ENCODE data around the gene CD79A. TPM values are rescaled to one million over a fixed set of nuclear protein-coding genes. Genes with fewer than 3 reads are reported as not detected.

CD79A gene
- total RNA-seq, 1 experiment from 2014 or later = 0.59 TPM

DNA sequence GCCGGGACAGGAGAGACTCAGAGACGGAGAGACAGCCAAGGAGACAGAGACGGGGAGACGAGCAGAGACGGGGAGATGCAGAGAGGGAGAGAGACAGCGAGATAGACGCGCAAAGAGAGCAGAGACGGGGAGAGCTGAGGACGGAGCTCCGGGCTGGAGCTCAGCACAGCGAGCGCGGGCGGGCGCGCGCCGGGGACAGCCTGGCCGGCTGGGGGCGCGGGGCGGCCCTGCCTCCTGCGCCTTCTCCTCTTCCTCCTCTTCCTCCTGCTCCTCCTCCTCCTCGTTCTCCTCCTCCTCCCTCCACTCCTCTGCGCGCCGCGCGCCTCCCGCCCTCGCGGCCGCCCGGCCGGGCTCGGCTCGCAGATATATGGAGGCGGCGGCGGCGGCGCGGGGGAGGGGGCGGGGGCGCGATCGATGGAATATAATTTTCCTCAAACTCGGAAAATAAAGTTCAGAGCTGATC is 51.2 kb downstream of the CD79A start, which contains the start of gene ERFL:
ERFL (minus strand) TSS at position 229 of the 463 bp plus-strand sequence. CDS start 15,530 bp downstream, outside the sequence.
- Histone ChIP-seq H3K4me3 (peak within 1 kb of the TSS; percentile 59), H3K4me2 (peak within 1 kb of the TSS; percentile 80), H3K36me3 (ENCODE audit: low read depth) (no peaks in the 10 kb centered on the region), H3K79me2 (ENCODE audit: low read depth) (no peaks in the 10 kb centered on the region), H3F3A (ENCODE audit: insufficient read depth, low read depth) (peaks cover 11% of the 10 kb centered on the region; the same call in 1 of the 2 replicates), H3K4me1 (replicated peaks; ENCODE audit: insufficient read depth) (peaks cover 9% of the 10 kb centered on the region; the same call in 1 of the 2 replicates), H2AFZ (peak within 1 kb of the TSS; percentile 68), H4K20me1 (ENCODE audit: insufficient read depth) (no peaks in the 10 kb centered on the region), H3K9me3 (ENCODE audit: insufficient read depth, low read depth) (no peaks in the 10 kb centered on the region), H3K9me2 (ENCODE audit: insufficient read depth) (no peaks in the 10 kb centered on the region), H3K27me3 (ENCODE audit: insufficient read depth, low read depth) (peaks cover 74% of the 10 kb centered on the region), H3K27ac (no peak within 1 kb of the TSS)
- no TSS peak for BruUV-seq (replicated peaks)
- DNase-seq = peak in 1 of 2 experiments; percentile 39
- intact Hi-C loops (cut with micrococcal nuclease; ENCODE audit: unreplicated experiment) = no loop called here
- TF ChIP-seq EZH2 (IDR thresholded peaks at IDR 0.05; ENCODE audit: low read depth) = peak; percentile 92; the same call in 1 of the 2 replicates
- TF ChIP-seq, protein P1, sequence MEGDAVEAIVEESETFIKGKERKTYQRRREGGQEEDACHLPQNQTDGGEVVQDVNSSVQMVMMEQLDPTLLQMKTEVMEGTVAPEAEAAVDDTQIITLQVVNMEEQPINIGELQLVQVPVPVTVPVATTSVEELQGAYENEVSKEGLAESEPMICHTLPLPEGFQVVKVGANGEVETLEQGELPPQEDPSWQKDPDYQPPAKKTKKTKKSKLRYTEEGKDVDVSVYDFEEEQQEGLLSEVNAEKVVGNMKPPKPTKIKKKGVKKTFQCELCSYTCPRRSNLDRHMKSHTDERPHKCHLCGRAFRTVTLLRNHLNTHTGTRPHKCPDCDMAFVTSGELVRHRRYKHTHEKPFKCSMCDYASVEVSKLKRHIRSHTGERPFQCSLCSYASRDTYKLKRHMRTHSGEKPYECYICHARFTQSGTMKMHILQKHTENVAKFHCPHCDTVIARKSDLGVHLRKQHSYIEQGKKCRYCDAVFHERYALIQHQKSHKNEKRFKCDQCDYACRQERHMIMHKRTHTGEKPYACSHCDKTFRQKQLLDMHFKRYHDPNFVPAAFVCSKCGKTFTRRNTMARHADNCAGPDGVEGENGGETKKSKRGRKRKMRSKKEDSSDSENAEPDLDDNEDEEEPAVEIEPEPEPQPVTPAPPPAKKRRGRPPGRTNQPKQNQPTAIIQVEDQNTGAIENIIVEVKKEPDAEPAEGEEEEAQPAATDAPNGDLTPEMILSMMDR (conservative IDR thresholded peaks at IDR 0.05) = no peak
- ChIA-PET CTCF (interaction anchor here (0.5 to 1.0 kb wide), 5 partner anchors 9 to 238 kb away, joined by 3 to 13 read pairs (median 5); no protein-coding TSS in a partner anchor), POLR2A (ENCODE audit: unreplicated experiment) (interaction anchor here (0.7 kb wide), 1 partner anchor 565 kb away, joined by 4 read pairs; no protein-coding TSS in a partner anchor)

DNA sequence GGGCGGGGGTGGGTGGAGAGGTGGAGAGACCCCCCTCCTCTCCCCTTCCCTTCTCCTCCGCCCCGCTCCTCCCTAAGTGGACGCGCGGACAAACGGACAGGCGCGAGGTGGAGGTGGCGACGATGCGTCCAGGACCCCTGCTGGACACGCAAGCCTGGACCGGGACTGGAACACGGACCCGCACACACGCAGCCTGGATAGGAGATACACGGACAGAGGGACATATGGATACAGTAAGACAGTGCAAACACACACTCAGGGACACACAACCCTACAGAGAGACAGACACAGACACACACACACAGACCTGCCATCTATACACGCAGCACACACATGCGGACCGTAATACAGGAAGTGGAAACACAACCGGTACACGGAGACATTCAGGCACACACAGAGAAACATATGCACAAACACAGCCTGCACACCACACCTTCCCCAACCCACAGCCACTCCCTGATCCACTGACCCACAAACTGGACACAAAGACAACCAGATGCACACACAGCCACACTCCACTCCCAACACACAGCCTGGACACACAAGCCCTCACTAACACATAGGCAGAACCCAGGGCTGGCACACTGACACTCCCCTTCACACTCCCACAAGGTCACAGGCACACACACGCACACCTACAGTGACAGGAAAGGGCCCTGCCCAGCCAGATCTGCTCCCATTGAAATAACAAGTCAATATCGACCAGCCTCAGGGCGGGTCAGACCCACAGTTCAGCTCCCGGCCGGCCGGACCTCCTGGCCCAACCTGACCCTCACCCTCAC is 51.9 kb downstream of the CD79A start:
- Histone ChIP-seq H3F3A (ENCODE audit: insufficient read depth, low read depth) (peaks cover 11% of the 10 kb centered on the region; the same call in 1 of the 2 replicates), H3K27ac (no peak overlapping the region), H2AFZ (0 out of 2 replicates have a peak overlapping the region, but pooled peaks have one; percentile 68), H3K79me2 (ENCODE audit: low read depth) (no peaks in the 10 kb centered on the region), H3K4me2 (peak overlapping the region; percentile 80), H3K4me3 (peak overlapping the region; percentile 59; the same call in 1 of the 2 replicates), H3K4me1 (replicated peaks; ENCODE audit: insufficient read depth) (peaks cover 9% of the 10 kb centered on the region; the same call in 1 of the 2 replicates), H3K9me3 (ENCODE audit: insufficient read depth, low read depth) (no peaks in the 10 kb centered on the region), H4K20me1 (ENCODE audit: insufficient read depth) (no peaks in the 10 kb centered on the region), H3K9me2 (ENCODE audit: insufficient read depth) (no peaks in the 10 kb centered on the region), H3K36me3 (ENCODE audit: low read depth) (no peaks in the 10 kb centered on the region), H3K27me3 (ENCODE audit: insufficient read depth, low read depth) (peaks cover 77% of the 10 kb centered on the region)
- TF ChIP-seq EZH2 (IDR thresholded peaks at IDR 0.05; ENCODE audit: low read depth) = no peak
- TF ChIP-seq, protein P1 (conservative IDR thresholded peaks at IDR 0.05) = no peak
- intact Hi-C loops (cut with micrococcal nuclease; ENCODE audit: unreplicated experiment) = no loop called here
- BruUV-seq (replicated peaks) = no TSS peak
- DNase-seq = no peak
- ChIA-PET POLR2A (ENCODE audit: unreplicated experiment) (interaction anchor here (0.6 kb wide), 1 partner anchor 147 kb away, joined by 3 read pairs; the partner anchor contains the start of gene ZNF574), CTCF (interaction anchor here (0.5 to 1.0 kb wide), 5 partner anchors 8 to 229 kb away, joined by 3 to 13 read pairs (median 4); no protein-coding TSS in a partner anchor)

DNA sequence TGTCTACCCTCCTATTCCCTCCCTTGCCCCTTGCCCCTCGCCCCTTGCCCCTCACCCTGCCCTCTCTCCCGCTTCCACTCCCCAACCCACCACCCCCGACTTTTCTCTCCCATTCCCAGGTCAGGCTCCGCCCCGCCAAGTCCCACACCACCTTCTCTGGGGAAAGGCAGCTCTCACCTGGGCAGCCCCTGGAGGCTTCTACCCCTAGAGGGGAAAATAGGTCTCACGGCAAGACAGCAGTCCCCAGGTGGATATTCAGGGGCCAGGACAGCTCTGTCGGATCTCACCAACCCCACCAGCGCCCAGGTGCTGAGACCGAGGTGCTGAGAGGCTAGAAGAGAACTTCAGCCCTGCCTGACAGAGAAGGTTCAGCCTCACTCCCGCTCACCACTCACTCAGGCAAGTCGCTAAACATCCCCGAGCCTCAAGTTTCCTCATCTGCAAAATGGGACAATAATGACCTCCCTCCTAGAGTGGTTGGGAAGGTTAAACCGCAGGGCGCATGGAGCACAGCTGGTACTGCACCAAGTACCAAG is 52.5 kb downstream of the CD79A start:
- Histone ChIP-seq H3K27ac (no peak overlapping the region), H4K20me1 (ENCODE audit: insufficient read depth) (no peaks in the 10 kb centered on the region), H3K4me3 (no peak overlapping the region), H3K9me2 (ENCODE audit: insufficient read depth) (no peaks in the 10 kb centered on the region), H3K4me1 (replicated peaks; ENCODE audit: insufficient read depth) (peaks cover 9% of the 10 kb centered on the region; the same call in 1 of the 2 replicates), H3K27me3 (ENCODE audit: insufficient read depth, low read depth) (peaks cover 70% of the 10 kb centered on the region), H3K79me2 (ENCODE audit: low read depth) (no peaks in the 10 kb centered on the region), H3K9me3 (ENCODE audit: insufficient read depth, low read depth) (no peaks in the 10 kb centered on the region), H3F3A (ENCODE audit: insufficient read depth, low read depth) (peaks cover 10% of the 10 kb centered on the region; the same call in 1 of the 2 replicates), H3K36me3 (ENCODE audit: low read depth) (no peaks in the 10 kb centered on the region), H3K4me2 (no peak overlapping the region), H2AFZ (no peak overlapping the region)
- POLR2A ChIA-PET (ENCODE audit: unreplicated experiment) = interaction anchor here (0.6 kb wide), 1 partner anchor 147 kb away, joined by 3 read pairs; the partner anchor contains the start of gene ZNF574
- TF ChIP-seq EZH2 (IDR thresholded peaks at IDR 0.05; ENCODE audit: low read depth) = no peak
- TF ChIP-seq, protein P1 (conservative IDR thresholded peaks at IDR 0.05) = no peak
- BruUV-seq (replicated peaks) = no TSS peak
- no peak for DNase-seq
- intact Hi-C loops (cut with micrococcal nuclease; ENCODE audit: unreplicated experiment) = no loop called here
- CTCF ChIA-PET = interaction anchor here (0.6 kb wide), 1 partner anchor 27 kb away, joined by 3 read pairs; no protein-coding TSS in a partner anchor

All from PC-9 (cell line).